GM12878 (cell line): ENCODE data around the gene GBA2. TPM values are rescaled to one million over a fixed set of nuclear protein-coding genes. Genes with fewer than 3 reads are reported as not detected.
A peak's percentile ranks its signal among the peaks of the same experiment; 100 is the strongest.

ENCODE experiments used
- BCLAF1 ChIP-seq: fragments of 450-650 bp; IDR thresholded peaks from 2 replicates; pipeline ENCODE4 v1.6.1; 2017; ENCODE audit warnings: antibody characterized with exemption, mild to moderate bottlenecking, moderate library complexity
- BHLHE40 ChIP-seq, 2 experiments: fragments of 450-650 bp in 1 of 2; IDR thresholded peaks; 2 replicates each; pipeline ENCODE4 v1.6.1; 2011 to 2017; ENCODE audit warnings: low read depth in 2 of 2, borderline replicate concordance in 1 of 2, improper control_type of control experiment in 1 of 2, low read length in 1 of 2, mild to moderate bottlenecking in 1 of 2
- CUX1 ChIP-seq: IDR thresholded peaks from 2 replicates; pipeline ENCODE4 v1.6.1; 2012; ENCODE audit warnings: improper control_type of control experiment, low read depth, low read length; ENCODE audit not compliant: insufficient replicate concordance
- KAT2A ChIP-seq: conservative IDR thresholded peaks from 2 replicates; pipeline ENCODE4 v1.6.1; 2011; ENCODE audit warnings: low read depth, low read length; ENCODE audit not compliant: control insufficient read depth
- MLLT1 ChIP-seq: fragments of 450-650 bp; IDR thresholded peaks from 2 replicates; pipeline ENCODE4 v1.6.1; 2016; ENCODE audit warnings: mild to moderate bottlenecking
- MXI1 ChIP-seq: fragments of 150-350 bp; IDR thresholded peaks from 2 replicates; pipeline ENCODE4 v1.6.1; 2011; ENCODE audit warnings: low read depth, mild to moderate bottlenecking, inconsistent platforms, low read length, improper control_type of control experiment
- MYC ChIP-seq: IDR thresholded peaks from 2 replicates; pipeline ENCODE4 v1.6.1; 2011; ENCODE audit warnings: mild to moderate bottlenecking, low read length, moderate library complexity, inconsistent platforms; ENCODE audit not compliant: insufficient read depth, insufficient replicate concordance, insufficient read length, severe bottlenecking
- NKRF ChIP-seq: fragments of 450-650 bp; conservative IDR thresholded peaks from 2 replicates; pipeline ENCODE4 v1.6.1; 2017; ENCODE audit warnings: mild to moderate bottlenecking, moderate library complexity
- PRDM15 ChIP-seq: fragments of 450-650 bp; formaldehyde crosslinking; IDR thresholded peaks from 2 replicates; pipeline ENCODE4 v1.4.0; 2020; ENCODE audit warnings: mild to moderate bottlenecking, moderate library complexity
- YY1 ChIP-seq: IDR thresholded peaks from 2 replicates; pipeline ENCODE4 v1.6.1; 2011; ENCODE audit warnings: low read depth, mild to moderate bottlenecking, low read length
- ZNF24 ChIP-seq: fragments of 450-650 bp; IDR thresholded peaks from 2 replicates; pipeline ENCODE4 v1.6.1; 2017; ENCODE audit warnings: antibody characterized with exemption, mild to moderate bottlenecking
- polyA plus RNA-seq, 11 experiments: library from polyadenylated mRNA; depleted of rRNA in 4 of 11; unstranded in 6 of 11; stranded (reverse) in 5 of 11; fragments of >200 nt; fragmentation: Nextera tagmentation in 4 of 11; fragmentation: Illumina TruSeq in 1 of 11; extraction: Ambion mirVana in 4 of 11; extraction: Trizol in 1 of 11; gene quantifications; 1 replicate in 1 of 11; 2 replicates in 10 of 11; pipeline versions ENCODE4 v1.2.1 to v1.2.3, GENCODE V29; 2011 to 2016; ENCODE audit warnings: inconsistent platforms in 2 of 11, missing spikeins in 2 of 11, low read depth in 1 of 11
- total RNA-seq, 4 experiments: library from RNA; depleted of rRNA in 3 of 4; stranded (reverse); fragments of >200 nt in 3 of 4; fragmentation: Illumina TruSeq in 1 of 4; extraction: Trizol in 1 of 4; gene quantifications; 2 replicates each; pipeline versions ENCODE4 v1.2.1 to v1.2.3, GENCODE V29; 2013 to 2021

The GBA2 gene
- total and polyA plus RNA-seq, 10 of the 15 experiments (the other 5 are each of a cell fraction or from before 2014, with no cell fraction given): 15.3 to 45.1 (median 29.1) TPM

GRCh38 chr9:35790385-35791296, 41.6 kb upstream of the GBA2 start (continued):
- TF ChIP-seq PRDM15 (CRISPR knock-in tag) (no peak), MXI1 (no peak), ZNF24 (no peak), MLLT1 (no peak), MYC (no peak), BCLAF1 (no peak), BHLHE40 (IDR thresholded peaks at IDR 0.05; ENCODE audit: borderline replicate concordance in 1 of 2, low read depth in 2 of 2, low read length in 1 of 2) (no peak), KAT2A (no peak), NKRF (no peak), CUX1 (no peak), YY1 (0 out of 2 replicates have a peak, but pooled peaks have one; percentile 44)
